Stimulated activated CD4-positive, alpha-beta T cell treated with anti-CD3 and anti-CD28 coated beads, Interleukin-12 subunit alpha, Interleukin-12 subunit beta, amount 100 ng/mL, for 4 hours (primary cell): ENCODE measurements around the gene WDR89.
"Not testable (repeated sequence)": the region's sequence is repeated elsewhere in the genome, so short reads cannot be mapped to it uniquely, and the experiment has no call there.

Experiments
- DNase-seq: peaks from one replicate; pipeline ENCODE4 v3.0.0-alpha.2; 2020

The WDR89 gene

GRCh38 chr14:63583046-63583445, 58.6 kb downstream of the WDR89 start:
- DNase-seq: not testable (repeated sequence)

- no peak for DNase-seq
Observed at GRCh38 chr14:63581491-63581890, 60.2 kb downstream of the WDR89 start.

GRCh38 chr14:63578300-63578699, 63.4 kb downstream of the WDR89 start:
- no peak for DNase-seq

GRCh38 chr14:63573581-63573980, 68.1 kb downstream of the WDR89 start:
- no peak for DNase-seq

GRCh38 chr14:63565448-63565847, 76.2 kb downstream of the WDR89 start:
- DNase-seq: no peak

GRCh38 chr14:63564318-63564717, 77.4 kb downstream of the WDR89 start:
- DNase-seq: no peak

GRCh38 chr14:63563370-63564026, 78.2 kb downstream of the WDR89 start:
- no peak for DNase-seq

GRCh38 chr14:63562405-63562804, 79.3 kb downstream of the WDR89 start:
- no peak for DNase-seq

GRCh38 chr14:63555572-63555971, 86.1 kb downstream of the WDR89 start:
- no peak for DNase-seq

- DNase-seq: no peak
Observed at GRCh38 chr14:63551332-63551731, 90.3 kb downstream of the WDR89 start.

- no peak for DNase-seq
Observed at GRCh38 chr14:63547798-63548335, 93.8 kb downstream of the WDR89 start.
